ENCODE measurements around the gene TRIP10. TPM values are rescaled to one million over a fixed set of nuclear protein-coding genes. Genes with fewer than 3 reads are reported as not detected.

Gene TRIP10
- total and polyA plus RNA-seq, 2 of the 4 experiments (the other 2 are of a cell fraction): 39.1 to 47.0 TPM

- Histone ChIP-seq H2BK5ac (ENCODE audit: low read depth, low read length, poor library complexity, severe bottlenecking) (no peak within 1 kb of the TSS), H3K9ac (ENCODE audit: low read depth, low read length) (no peak within 1 kb of the TSS), H3K9me1 (ENCODE audit: insufficient read depth, low read length) (0 out of 2 replicates have a peak, but pooled peaks cover 5% of the 10 kb centered on the region), H4K91ac (ENCODE audit: insufficient read depth, low read depth, low read length) (no peak within 1 kb of the TSS), H2BK15ac (ENCODE audit: low read depth, low read length) (no peak within 1 kb of the TSS), H3K27ac (ENCODE audit: insufficient read depth, low read length) (no peak within 1 kb of the TSS), H3K79me1 (ENCODE audit: low read depth in 1 of 2, low read length in 2 of 2) (no peaks in the 10 kb centered on the region), H3K36me3 (ENCODE audit: control insufficient read depth, insufficient read depth, low read length) (no peaks in the 10 kb centered on the region), H3K14ac (replicated peaks; ENCODE audit: low read depth, low read length) (no peak within 1 kb of the TSS), H3K27me3 (ENCODE audit: control insufficient read depth, insufficient read depth, low read length) (no peaks in the 10 kb centered on the region; the same call in 1 of the 2 replicates), H3K56ac (ENCODE audit: extremely low read depth, insufficient read depth, low read length) (no peak within 1 kb of the TSS), H3K23ac (ENCODE audit: low read depth, low read length) (no peak within 1 kb of the TSS), H3K9me3 (ENCODE audit: control insufficient read depth, insufficient read depth, low read length) (no peaks in the 10 kb centered on the region), H2BK20ac (ENCODE audit: low read depth, low read length) (no peak within 1 kb of the TSS), H3K4me1 (ENCODE audit: control insufficient read depth, insufficient read depth, low read length) (no peaks in the 10 kb centered on the region), H4K5ac (ENCODE audit: low read depth, low read length) (no peak within 1 kb of the TSS), H3K4me3 (ENCODE audit: insufficient read depth, low read depth, low read length) (no peak within 1 kb of the TSS), H3K4ac (ENCODE audit: low read depth, low read length) (no peak within 1 kb of the TSS), H2BK120ac (ENCODE audit: low read depth, low read length) (no peak within 1 kb of the TSS), H3K18ac (ENCODE audit: low read depth, low read length) (no peak within 1 kb of the TSS), H3K4me2 (ENCODE audit: low read depth, low read length) (peak within 1 kb of the TSS; percentile 49), H2AK9ac (replicated peaks; ENCODE audit: low read depth, low read length, poor library complexity) (peak within 1 kb of the TSS; percentile 37), H4K8ac (ENCODE audit: low read depth in 2 of 2, low read length in 2 of 2) (no peak within 1 kb of the TSS), H4K20me1 (ENCODE audit: insufficient read depth, low read length) (no peaks in the 10 kb centered on the region), H2AFZ (replicated peaks; ENCODE audit: low read length, poor library complexity) (peak within 1 kb of the TSS; percentile 81), H2AK5ac (ENCODE audit: low read depth, low read length) (no peak within 1 kb of the TSS)
- no TSS peak for BruUV-seq (replicated peaks)
- ChIA-PET CTCF (no interaction called here), POLR2A (ENCODE audit: unreplicated experiment) (no interaction called here)
- ATAC-seq (ENCODE audit: low read depth) (peak; percentile 65), DNase-seq (peak; percentile 15)
- dilution Hi-C loops (cut with HindIII; ENCODE audit: low sequenced_read_pairs, unreplicated experiment): no loop called here
- TF ChIP-seq CTCF (conservative IDR thresholded peaks at IDR 0.05; ENCODE audit: low read depth, low read length) (no peak), MAFK (IDR thresholded peaks at IDR 0.05; ENCODE audit: low read depth, low read length) (no peak), ELK1 (IDR thresholded peaks at IDR 0.05; ENCODE audit: borderline replicate concordance, low read depth, low read length) (no peak), RCOR1 (IDR thresholded peaks at IDR 0.05; ENCODE audit: insufficient replicate concordance, low read length) (no peak), MAZ (IDR thresholded peaks at IDR 0.05; ENCODE audit: borderline replicate concordance, low read depth, low read length) (no peak), SMC3 (IDR thresholded peaks at IDR 0.05; ENCODE audit: low read depth, low read length) (no peak), FOS (IDR thresholded peaks at IDR 0.05; ENCODE audit: low read depth, low read length) (no peak), RFX5 (IDR thresholded peaks at IDR 0.05; ENCODE audit: low read depth, low read length) (no peak)
- in situ Hi-C loops (cut with MboI; ENCODE audit: low sequenced_read_pairs): no loop called here
- intact Hi-C loops (cut with micrococcal nuclease): no loop called here
- 6% methylated on average over 11 of the region's 47 CpGs; no CpG with 5 or more reads in 1 of the 2 experiments for WGBS, 2 experiments (ENCODE audit: extremely low coverage in 2 of 2, insufficient read length in 1 of 2)
Observed at GRCh38 chr19:6767357-6768235, 28.1 kb downstream of the TRIP10 start, which contains the start of gene SH2D3A. TSS of gene SH2D3A (minus strand) at chr19:6767435. CDS start at chr19:6763748, 3,687 bp downstream.
